Neural cell (in vitro differentiated cells): ENCODE results near the gene GNE. TPM values are rescaled to one million over a fixed set of nuclear protein-coding genes. Genes with fewer than 3 reads are reported as not detected.
"Not testable (repeated sequence)": the region's sequence is repeated elsewhere in the genome, so short reads cannot be mapped to it uniquely, and the experiment has no call there.

Experiments used
- H2AFZ ChIP-seq: fragments of 200-600, 300-800 bp; sonication (generic), shearing (Covaris generic); 2 replicates; pipeline ENCODE4 v1.6.0; 2014; ENCODE audit warnings: low read depth, mild to moderate bottlenecking, antibody characterized with exemption, low read length, moderate library complexity
- H3F3A ChIP-seq: fragments of 200-600 bp; shearing (Covaris generic); 2 replicates; pipeline ENCODE4 v1.6.1; 2016; ENCODE audit warnings: mild to moderate bottlenecking, moderate library complexity, mixed read lengths, antibody characterized with exemption, low read length; ENCODE audit not compliant: insufficient read depth, poor library complexity, severe bottlenecking
- H3K27ac ChIP-seq: fragments of 200-600, 300-800 bp; sonication (generic), shearing (Covaris generic); 2 replicates; pipeline ENCODE4 v1.5.1; 2014; ENCODE audit warnings: mild to moderate bottlenecking, low read length, moderate library complexity
- H3K27me3 ChIP-seq: fragments of 300-800, 200-600 bp; sonication (generic), shearing (Covaris generic); 2 replicates; pipeline ENCODE4 v1.6.0; 2014; ENCODE audit warnings: mild to moderate bottlenecking, low read depth, low read length, moderate library complexity; ENCODE audit not compliant: insufficient read depth
- H3K36me3 ChIP-seq: fragments of 300-800, 200-600 bp; sonication (generic), shearing (Covaris generic); 2 replicates; pipeline ENCODE4 v1.5.1; 2014; ENCODE audit warnings: mild to moderate bottlenecking, antibody characterized with exemption, low read length, moderate library complexity; ENCODE audit not compliant: insufficient read depth
- H3K4me2 ChIP-seq: fragments of 300-800, 200-600 bp; sonication (generic), shearing (Covaris generic); 2 replicates; pipeline ENCODE4 v1.6.0; 2014; ENCODE audit warnings: mild to moderate bottlenecking, low read length
- H3K4me3 ChIP-seq: fragments of 300-800, 200-600 bp; sonication (generic), shearing (Covaris generic); 2 replicates; pipeline ENCODE4 v1.5.1; 2014; ENCODE audit warnings: mild to moderate bottlenecking, low read length, moderate library complexity
- H3K79me2 ChIP-seq: fragments of 200-600 bp; shearing (Covaris generic); replicated peaks from 2 replicates; pipeline ENCODE4 v1.6.0; 2014; ENCODE audit warnings: mild to moderate bottlenecking, low read length, moderate library complexity; ENCODE audit not compliant: insufficient read depth
- H3K9ac ChIP-seq: fragments of 300-800, 200-600 bp; sonication (generic), shearing (Covaris generic); 2 replicates; pipeline ENCODE4 v1.6.1; 2016; ENCODE audit warnings: mild to moderate bottlenecking, low read length, mixed read lengths
- H3K9me2 ChIP-seq: fragments of 200-600 bp; shearing (Covaris generic); 2 replicates; pipeline ENCODE4 v1.6.1; 2016; ENCODE audit warnings: mild to moderate bottlenecking, low read length, mixed read lengths; ENCODE audit not compliant: insufficient read depth
- H3K9me3 ChIP-seq: fragments of 200-600, 300-800 bp; sonication (generic), shearing (Covaris generic); 2 replicates; pipeline ENCODE4 v1.6.1; 2016; ENCODE audit warnings: mild to moderate bottlenecking, mixed run types, low read length, moderate library complexity, mixed read lengths
- H4K20me1 ChIP-seq: fragments of 200-600 bp; shearing (Covaris generic); 2 replicates; pipeline ENCODE4 v1.6.1; 2016; ENCODE audit warnings: mild to moderate bottlenecking, mixed run types; ENCODE audit not compliant: insufficient read depth
- CTCF ChIP-seq: fragments of 450-650 bp; IDR thresholded peaks from 2 replicates; pipeline ENCODE4 v1.5.1; 2014; ENCODE audit warnings: antibody characterized with exemption, mild to moderate bottlenecking, moderate library complexity; ENCODE audit not compliant: poor library complexity, severe bottlenecking
- EP300 ChIP-seq: fragments of 450-650 bp; conservative IDR thresholded peaks from 2 replicates; pipeline ENCODE4 v1.6.1; 2014; ENCODE audit warnings: antibody characterized with exemption, mild to moderate bottlenecking, moderate library complexity; ENCODE audit not compliant: poor library complexity, severe bottlenecking
- EZH2 ChIP-seq: fragments of 200-600, 300-800 bp; shearing (Covaris generic), sonication (generic); IDR thresholded peaks from 2 replicates; pipeline ENCODE4 v1.6.1; 2014; ENCODE audit warnings: antibody characterized with exemption, low read length, borderline replicate concordance, mild to moderate bottlenecking; ENCODE audit not compliant: insufficient read depth, poor library complexity, severe bottlenecking
- MXI1 ChIP-seq: fragments of 450-650 bp; conservative IDR thresholded peaks from 2 replicates; pipeline ENCODE4 v1.6.1; 2014; ENCODE audit warnings: antibody characterized with exemption, mild to moderate bottlenecking; ENCODE audit not compliant: poor library complexity, severe bottlenecking
- POLR2AphosphoS5 ChIP-seq: IDR thresholded peaks from 2 replicates; pipeline ENCODE4 v1.6.1; 2012
- RAD21 ChIP-seq: fragments of 450-650 bp; conservative IDR thresholded peaks from 2 replicates; pipeline ENCODE4 v1.6.1; 2014; ENCODE audit warnings: antibody characterized with exemption, mild to moderate bottlenecking, moderate library complexity
- REST ChIP-seq: IDR thresholded peaks from 2 replicates; pipeline ENCODE4 v1.6.1; 2012; ENCODE audit warnings: borderline replicate concordance
- SMC3 ChIP-seq: fragments of 450-650 bp; conservative IDR thresholded peaks from 2 replicates; pipeline ENCODE4 v1.6.1; 2014; ENCODE audit warnings: antibody characterized with exemption, mild to moderate bottlenecking, moderate library complexity; ENCODE audit not compliant: poor library complexity
- TAF1 ChIP-seq: IDR thresholded peaks from 2 replicates; pipeline ENCODE4 v1.6.1; 2012; ENCODE audit warnings: low read depth
- polyA plus RNA-seq: library from polyadenylated mRNA; depleted of rRNA; stranded (reverse); fragments of >200 nt; gene quantifications from 2 replicates; pipeline ENCODE4 v1.2.3, GENCODE V29; 2014

Gene GNE
- polyA plus RNA-seq, 1 donor from 2014 or later: 22.7 TPM

- no peaks in the 10 kb centered on the region for H3K36me3 ChIP-seq
- no peak overlapping the region for H2AFZ ChIP-seq
- no peaks in the 10 kb centered on the region for H3K27me3 ChIP-seq
- H3K4me2 ChIP-seq: no peak overlapping the region
- H3F3A ChIP-seq: no peaks in the 10 kb centered on the region
- no peak overlapping the region for H3K9ac ChIP-seq
- no peak for TF ChIP-seq REST
- no peaks in the 10 kb centered on the region for H3K9me3 ChIP-seq
- no peaks in the 10 kb centered on the region for H3K79me2 ChIP-seq
- no peak overlapping the region for H3K4me3 ChIP-seq
- no peaks in the 10 kb centered on the region for H4K20me1 ChIP-seq
- no peak overlapping the region for H3K27ac ChIP-seq
- no peaks in the 10 kb centered on the region for H3K9me2 ChIP-seq
These were observed 40.3 kb upstream of the GNE start for GRCh38 chr9:36298566-36298965.

DNA sequence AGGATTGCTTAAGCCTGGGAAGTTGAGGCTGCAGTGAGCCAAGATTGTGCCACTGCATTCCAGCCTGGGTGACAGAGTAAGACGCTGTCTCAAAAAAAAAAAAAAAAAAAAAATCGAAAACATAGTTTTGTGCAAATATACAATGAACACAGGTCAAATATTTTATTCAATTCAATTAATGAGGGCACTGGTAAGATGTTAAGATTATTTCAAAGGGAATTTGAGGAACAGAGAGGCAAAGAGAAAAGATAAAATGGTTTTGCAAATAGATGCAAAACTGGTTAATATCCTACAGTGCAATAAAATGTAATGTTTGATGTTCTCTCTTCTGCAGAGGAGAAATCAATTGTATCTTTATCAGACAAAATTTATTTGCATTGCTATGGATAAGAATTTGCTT lies 39.5 kb upstream of the GNE start:
- no peaks in the 10 kb centered on the region for H3K79me2 ChIP-seq

DNA sequence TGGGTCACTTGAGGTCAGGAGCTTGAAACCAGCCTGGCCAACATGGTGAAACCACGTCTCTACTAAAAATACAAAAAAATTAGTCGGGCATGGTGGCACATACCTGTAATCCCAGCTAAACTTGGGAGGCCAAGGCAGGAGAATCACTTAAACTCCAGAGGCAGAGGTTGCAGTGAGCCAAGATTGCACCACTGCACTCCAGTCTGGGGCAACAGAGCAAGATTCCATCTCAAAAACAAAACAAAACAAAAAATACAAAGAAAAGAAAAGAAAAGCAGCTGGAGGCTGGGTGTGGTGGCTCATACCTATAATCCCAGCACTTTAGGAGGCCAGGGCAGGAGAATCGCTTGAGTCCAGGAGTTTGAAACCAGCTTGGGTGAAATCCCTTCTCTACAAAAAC lies 36.7 kb upstream of the GNE start:
- not testable (repeated sequence) for H3K36me3 ChIP-seq, H3K27me3 ChIP-seq, H4K20me1 ChIP-seq, H3F3A ChIP-seq, H3K9me3 ChIP-seq, H3K4me2 ChIP-seq, H3K9me2 ChIP-seq, H3K79me2 ChIP-seq, H3K27ac ChIP-seq, H3K4me3 ChIP-seq, H2AFZ ChIP-seq, H3K9ac ChIP-seq

More for the DNA sequence above, 39.5 kb upstream of the GNE start:
- Histone ChIP-seq H3K4me2 (no peak overlapping the region), H2AFZ (no peak overlapping the region), H3F3A (no peaks in the 10 kb centered on the region), H3K9ac (no peak overlapping the region), H3K27me3 (no peaks in the 10 kb centered on the region), H3K4me3 (no peak overlapping the region), H3K27ac (no peak overlapping the region), H3K9me2 (no peaks in the 10 kb centered on the region), H3K36me3 (no peaks in the 10 kb centered on the region), H3K9me3 (no peaks in the 10 kb centered on the region), H4K20me1 (no peaks in the 10 kb centered on the region)
- TF ChIP-seq MXI1: no peak
- TF ChIP-seq RAD21: no peak
- no peak for TF ChIP-seq EZH2
- no peak for TF ChIP-seq EP300
- TF ChIP-seq POLR2AphosphoS5: no peak
- TF ChIP-seq REST: no peak
- TF ChIP-seq TAF1: no peak
- no peak for TF ChIP-seq CTCF
- TF ChIP-seq SMC3: no peak
